Stimulated activated CD4-positive, alpha-beta T cell treated with anti-CD3 and anti-CD28 coated beads, Interleukin-15, amount 100 ng/mL, for 48 hours (primary cell): ENCODE data around the gene WDR43.

Source experiments
- DNase-seq, 2 donors: peaks; one replicate each; pipeline ENCODE4 v3.0.0-alpha.2; 2020; ENCODE audit warnings: low read depth in 2 of 2

Gene WDR43, protein sequence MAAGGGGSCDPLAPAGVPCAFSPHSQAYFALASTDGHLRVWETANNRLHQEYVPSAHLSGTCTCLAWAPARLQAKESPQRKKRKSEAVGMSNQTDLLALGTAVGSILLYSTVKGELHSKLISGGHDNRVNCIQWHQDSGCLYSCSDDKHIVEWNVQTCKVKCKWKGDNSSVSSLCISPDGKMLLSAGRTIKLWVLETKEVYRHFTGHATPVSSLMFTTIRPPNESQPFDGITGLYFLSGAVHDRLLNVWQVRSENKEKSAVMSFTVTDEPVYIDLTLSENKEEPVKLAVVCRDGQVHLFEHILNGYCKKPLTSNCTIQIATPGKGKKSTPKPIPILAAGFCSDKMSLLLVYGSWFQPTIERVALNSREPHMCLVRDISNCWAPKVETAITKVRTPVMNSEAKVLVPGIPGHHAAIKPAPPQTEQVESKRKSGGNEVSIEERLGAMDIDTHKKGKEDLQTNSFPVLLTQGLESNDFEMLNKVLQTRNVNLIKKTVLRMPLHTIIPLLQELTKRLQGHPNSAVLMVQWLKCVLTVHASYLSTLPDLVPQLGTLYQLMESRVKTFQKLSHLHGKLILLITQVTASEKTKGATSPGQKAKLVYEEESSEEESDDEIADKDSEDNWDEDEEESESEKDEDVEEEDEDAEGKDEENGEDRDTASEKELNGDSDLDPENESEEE

DNA sequence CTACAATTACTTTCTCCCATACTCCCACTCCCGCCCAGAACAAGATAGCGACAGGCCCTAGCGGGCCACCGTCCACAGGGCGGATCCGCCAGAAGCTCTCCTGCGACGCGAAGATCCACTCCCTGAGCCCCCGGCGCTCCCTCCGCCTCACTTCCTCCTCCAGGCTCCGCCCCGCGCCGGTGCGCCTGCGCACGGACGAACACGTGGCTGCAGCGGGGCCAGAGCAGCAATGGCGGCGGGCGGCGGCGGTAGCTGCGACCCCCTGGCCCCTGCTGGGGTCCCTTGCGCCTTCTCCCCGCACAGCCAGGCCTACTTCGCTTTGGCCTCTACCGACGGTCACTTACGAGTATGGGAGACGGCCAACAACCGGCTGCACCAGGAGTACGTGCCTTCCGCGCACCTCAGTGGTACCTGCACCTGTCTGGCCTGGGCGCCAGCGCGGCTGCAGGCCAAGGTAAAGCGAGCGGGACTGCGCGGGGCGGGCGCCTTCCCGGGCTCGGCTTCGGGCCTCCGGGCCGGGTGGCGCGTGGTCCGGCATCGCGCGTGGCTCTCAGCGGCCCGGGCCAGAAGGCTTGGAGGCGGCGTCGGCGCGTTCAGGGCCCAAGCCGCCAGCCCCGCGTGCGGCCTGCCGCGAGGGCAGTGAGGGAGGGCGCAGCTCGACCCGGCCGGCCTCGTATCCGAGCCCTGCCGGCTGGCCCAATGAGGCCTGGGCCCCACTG lies at the start of gene WDR43:
Gene WDR43 (plus strand): TSS at position 198 of the 719 bp plus-strand sequence. CDS start 32 bp downstream, at position 230.
- peak; percentile 95 to 96 for DNase-seq

GRCh38 chr2:28855193-28855592 lies 39.3 kb upstream of the WDR43 start:
- DNase-seq = no peak

DNA sequence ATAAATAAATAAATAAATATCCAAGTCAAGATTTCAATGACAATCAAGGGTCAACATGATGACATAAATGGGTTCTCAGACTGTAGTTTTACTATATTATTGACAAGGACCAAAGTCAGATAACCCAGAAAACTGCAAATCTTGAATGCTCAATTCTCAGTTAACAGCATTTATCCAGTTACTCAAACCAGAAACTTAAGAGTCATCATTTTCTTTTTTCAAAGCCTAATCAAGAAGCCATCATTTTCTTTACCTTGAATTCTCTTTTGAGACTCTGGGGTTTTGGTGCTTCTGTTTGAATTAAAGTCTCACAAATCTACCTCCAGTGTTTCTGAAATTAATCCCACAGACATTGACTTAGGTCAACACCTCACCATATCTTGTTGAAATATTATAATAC lies 38.5 kb upstream of the WDR43 start:
- no peak for DNase-seq

DNA sequence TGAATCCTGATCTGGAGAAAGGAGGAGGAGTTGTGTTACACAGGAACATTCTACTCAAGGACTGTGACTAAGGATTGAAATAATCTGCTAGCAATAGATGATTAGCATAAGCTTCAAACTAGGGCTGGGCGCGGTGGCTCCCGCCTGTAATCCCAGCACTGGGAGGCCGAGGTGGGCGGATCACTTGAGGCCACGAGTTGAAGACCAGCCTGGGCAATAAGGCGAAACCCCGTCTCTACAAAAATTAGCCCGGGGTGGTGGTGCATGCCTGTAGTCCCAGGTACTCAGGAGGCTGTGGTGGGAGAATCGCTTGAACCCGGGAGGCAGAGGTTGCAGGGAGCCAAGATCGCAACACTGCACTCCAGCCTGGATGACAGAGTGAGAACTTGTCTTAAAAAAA lies 25.9 kb upstream of the WDR43 start:
- no peak for DNase-seq

DNA sequence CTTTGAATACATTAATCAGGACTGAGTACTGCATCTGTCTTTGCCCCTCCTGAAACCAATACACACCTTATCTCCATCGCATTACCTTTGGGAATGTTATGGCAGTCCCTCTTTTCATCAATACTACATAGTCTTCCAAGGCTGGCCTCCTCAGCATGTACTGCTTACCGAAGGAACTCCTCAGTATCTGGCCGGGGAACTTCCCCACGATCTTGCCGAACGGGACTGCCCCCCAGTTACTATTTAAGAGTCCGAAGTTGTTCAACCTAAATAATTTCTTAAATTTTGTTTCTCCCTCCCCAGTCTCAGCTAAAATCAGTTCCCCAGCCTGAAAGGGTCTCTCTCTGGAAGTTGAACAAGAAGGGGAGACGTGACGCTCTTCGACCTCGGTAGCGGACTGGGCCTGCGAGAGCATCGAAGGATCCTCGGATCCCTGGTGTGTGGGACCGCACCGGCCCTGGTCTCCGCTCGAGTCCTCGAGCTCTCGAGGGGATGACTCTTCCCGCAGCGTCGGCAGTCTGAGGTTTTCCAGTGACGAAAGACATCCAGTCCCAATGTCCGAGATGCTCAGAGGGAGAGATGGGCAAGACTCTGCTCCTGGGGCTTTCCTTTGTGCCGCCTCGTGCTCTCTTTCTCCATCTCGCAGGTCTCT lies 24.8 kb upstream of the WDR43 start:
- peak in 1 of 2 donors; percentile 9 for DNase-seq

DNA sequence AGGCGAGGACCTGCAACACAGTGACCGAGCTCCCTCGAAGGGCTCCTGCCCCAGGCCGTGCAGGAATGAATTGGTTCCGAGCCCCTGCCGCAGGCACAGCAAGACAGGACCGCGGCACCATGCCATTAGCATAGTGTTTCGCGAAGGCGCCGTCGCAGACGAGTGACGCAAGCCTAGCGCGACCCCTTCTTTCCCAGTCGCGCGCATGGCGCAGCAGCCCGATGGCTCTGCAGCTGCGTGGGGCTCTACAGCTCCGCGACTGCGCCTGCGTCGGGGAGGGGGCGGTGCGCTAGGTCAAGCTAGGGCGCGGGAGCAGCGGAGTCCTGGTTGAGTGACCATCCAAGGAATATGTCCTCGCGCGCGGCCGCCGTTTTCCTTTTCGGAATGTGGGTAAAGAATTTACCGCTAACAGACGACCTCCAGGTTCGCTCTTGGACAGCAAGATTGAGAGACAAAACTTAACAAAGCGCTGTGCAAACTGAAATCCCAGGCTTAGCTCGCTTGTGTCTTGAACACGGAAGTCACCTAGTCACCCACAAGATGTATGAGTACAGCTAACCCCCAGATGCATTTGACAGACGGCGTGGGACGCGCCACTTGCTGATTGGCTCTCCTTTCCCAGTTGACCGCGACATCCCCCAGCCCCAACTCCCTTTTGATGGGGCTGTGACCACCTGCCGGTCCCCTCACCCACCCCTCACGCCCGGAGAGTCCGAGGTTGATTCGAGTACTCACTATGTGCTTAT lies 24.1 kb upstream of the WDR43 start, which contains the start of gene TRMT61B:
Gene TRMT61B (minus strand): TSS at position 164 of the 746 bp plus-strand sequence. CDS start 32 bp downstream, at position 132.
- DNase-seq = peak; percentile 94 to 96

DNA sequence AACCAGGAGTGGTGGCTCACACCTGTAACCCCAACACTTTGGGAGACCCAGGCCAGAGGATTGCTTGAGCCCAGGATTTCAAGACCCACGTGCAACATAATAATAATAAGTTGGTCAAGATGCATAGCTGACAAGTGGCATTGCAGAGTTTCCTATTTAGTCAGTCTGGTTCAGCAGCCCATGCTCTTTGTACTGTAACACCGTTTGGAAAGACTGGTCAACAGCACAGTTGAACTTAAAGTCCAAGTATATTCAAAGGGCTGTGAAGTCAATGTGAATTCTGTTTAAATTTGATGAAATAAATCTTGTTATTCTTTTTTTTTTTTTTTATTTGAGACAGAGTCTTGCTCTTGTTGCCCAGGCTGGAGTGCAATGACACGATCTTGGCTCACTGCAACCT lies 22.8 kb upstream of the WDR43 start:
- DNase-seq = no peak

GRCh38 chr2:28880193-28880592 lies 14.3 kb upstream of the WDR43 start:
- DNase-seq = no peak

DNA sequence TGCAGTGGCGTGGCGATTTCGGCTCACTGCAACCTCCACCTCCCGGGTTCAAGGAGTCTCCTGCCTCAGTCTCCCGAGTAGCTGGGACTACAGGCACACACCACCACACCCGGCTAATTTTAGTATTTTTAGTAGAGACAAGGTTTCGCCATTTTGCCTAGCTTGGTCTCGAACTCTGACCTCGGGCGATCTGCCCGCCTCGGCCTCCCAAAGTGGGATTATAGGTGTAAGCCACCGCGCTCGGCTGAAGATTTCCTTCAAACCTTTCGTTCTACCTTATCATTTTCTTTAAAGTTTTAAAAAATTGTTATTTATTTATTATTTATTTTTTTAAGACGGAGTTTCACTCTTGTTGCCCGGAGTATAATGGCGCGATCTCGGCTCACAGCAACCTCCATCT lies 979 bp upstream of the WDR43 start:
- DNase-seq = no peak

DNA sequence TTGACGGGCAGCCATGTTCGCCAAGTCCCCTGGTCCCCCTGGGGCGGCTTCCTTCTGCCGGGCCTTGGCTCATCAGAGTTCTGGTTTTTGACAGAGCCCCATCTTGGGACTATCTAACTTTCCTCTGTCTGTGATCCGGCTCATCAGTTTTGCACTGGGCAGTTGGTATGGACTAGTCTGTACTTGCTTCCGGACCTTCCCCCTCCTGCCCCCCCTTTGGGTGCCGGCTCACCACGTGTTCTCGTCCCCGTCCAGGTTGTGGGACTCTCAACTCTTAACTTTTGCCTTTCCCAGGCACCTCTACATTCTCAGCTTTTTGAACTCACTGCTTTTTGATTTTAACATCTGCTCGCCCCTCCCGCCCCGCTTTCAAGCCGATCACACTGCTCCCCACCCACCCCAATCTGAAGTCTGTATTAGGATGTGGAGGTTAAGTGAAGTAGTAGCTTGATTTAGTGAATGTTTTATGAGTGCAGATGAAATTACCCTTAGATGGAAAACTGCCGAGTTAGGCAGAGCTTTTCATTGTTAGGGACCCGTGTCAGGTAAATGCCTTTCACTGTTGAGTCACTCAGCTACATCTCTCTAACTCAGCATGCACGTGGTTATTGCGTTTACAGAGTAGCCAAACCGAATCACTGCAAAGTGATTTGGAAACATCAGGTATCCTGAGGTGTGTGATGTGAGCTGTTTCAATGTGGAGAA lies 874 bp downstream of the WDR43 start:
- DNase-seq = peak; percentile 22 to 25

GRCh38 chr2:28896906-28897305 lies 2.4 kb downstream of the WDR43 start:
- no peak for DNase-seq

- DNase-seq = no peak
These were observed 3.6 kb downstream of the WDR43 start for GRCh38 chr2:28898048-28898447.

GRCh38 chr2:28901202-28901601 lies 6.7 kb downstream of the WDR43 start:
- DNase-seq = no peak

- no peak for DNase-seq
These were observed 7.4 kb downstream of the WDR43 start for GRCh38 chr2:28901841-28902240.

- no peak for DNase-seq
These were observed 8.1 kb downstream of the WDR43 start for GRCh38 chr2:28902584-28902983.

DNA sequence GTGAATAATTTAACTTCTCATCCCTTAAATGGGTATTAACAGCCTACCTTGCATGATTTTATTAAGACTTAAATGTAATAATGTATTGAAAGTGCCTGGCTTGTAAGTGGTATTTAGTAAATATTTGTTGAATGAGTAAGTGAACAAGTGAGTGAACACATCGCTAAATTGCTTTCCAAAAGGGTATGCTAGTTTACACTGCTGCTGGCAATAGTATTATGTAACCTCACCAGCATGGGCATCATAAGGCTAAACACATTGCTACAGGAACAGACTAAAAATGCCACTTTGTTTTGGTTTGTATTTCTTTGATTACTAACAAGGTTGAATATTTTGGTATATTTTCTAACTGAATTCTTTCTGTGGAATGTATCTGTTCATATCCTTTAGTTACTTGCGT lies 9.8 kb downstream of the WDR43 start:
- DNase-seq = no peak

DNA sequence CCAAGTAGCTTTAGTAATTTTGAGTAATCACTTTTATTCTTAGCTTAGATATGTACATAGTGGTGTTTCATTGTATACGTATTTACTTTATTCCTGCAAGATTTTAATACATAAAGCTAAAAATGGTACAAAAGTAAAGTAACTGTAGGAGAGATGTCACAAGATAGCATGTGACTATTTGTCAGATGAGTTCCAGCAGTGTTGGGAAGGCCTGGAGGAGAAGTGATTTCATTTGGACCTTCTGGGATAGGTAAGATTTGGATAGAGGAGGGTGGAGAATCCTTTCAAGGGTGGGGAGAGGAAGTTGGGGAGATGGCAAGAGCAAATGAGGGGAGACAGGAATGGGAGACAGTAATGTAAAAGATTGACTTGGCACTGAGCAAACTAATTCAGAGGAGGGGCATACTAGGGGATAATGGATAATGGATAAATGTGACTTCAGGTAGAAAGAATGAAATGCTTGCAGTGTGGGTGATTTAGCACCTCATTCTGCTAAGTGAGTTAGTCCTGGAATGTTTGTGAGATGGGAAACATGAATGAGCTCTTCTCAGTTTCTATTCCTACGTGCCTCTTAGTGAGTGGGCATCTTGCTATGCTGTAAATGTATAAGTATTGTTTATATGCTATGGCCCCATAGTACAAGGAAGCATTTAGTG lies 10.5 kb downstream of the WDR43 start:
- no peak for DNase-seq

DNA sequence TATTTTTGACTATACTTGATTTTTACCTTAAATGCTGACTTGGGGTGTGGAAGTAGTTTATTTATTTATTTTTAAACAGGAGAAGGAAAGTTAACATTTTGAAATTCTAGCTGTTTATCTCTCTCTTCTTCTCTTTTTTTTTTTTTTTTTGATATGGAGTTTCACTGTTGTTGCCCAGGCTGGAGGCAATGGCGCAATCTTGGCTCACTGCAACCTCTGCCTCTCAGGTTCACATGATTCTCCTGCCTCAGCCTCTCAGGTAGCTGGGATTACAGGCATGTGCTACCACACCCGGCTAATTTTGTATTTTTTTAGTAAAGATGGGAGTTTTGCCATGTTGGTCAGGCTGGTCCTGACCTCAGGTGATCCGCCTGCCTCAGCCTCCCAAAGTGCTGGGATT lies 11.1 kb downstream of the WDR43 start:
- DNase-seq = no peak

GRCh38 chr2:28906376-28906775 lies 11.9 kb downstream of the WDR43 start:
- DNase-seq = no peak

DNA sequence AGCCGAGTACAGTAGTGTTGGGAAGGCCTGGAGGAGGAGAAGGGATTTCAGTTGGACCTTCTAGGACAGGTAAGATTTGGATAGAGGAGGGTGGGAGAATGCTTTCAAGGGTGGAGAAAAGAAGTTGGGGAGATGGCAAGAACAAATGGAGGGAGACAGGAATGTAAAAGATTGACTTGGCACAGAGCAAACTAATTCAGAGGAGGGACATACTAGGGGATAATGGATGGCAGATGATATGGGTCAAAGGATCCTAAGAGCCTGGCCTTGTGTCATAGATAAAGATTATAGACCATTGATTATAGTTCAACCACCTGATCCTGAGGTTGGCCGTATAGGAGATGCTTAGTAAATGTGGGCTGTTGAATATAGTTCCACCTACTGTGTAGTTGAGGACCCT lies 12.4 kb downstream of the WDR43 start:
- no peak for DNase-seq
